ENCODE measurements around the gene GALNT14. TPM values are rescaled to one million over a fixed set of nuclear protein-coding genes. Genes with fewer than 3 reads are reported as not detected.

The GALNT14 gene
- total and polyA plus RNA-seq, 10 of the 15 experiments (the other 5 are each of a cell fraction or from before 2014, with no cell fraction given), result 3.7 to 17.8 (median 6.0) TPM

DNA sequence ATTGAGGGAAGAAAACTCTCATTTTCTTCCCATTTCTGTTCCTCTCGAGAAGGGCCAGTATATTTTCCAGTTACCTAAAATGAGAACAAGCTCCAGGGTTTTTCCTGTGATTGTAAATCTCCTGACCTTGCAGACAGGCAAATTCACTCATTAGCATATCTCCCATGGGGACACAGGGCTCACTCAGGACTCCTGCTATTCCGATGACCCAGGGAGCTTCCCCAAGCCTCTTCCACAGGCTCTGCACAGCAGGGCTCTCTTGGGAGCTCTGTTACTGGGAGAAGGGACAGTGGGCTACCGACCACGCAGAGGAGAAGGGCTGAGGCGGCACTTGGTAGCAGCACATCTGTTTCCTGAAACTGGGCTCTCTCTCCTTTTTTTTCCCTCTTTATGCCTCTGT is 195.8 kb downstream of the GALNT14 start:
- H3K27ac ChIP-seq (ENCODE audit: control insufficient read depth, insufficient read depth), result no peak overlapping the region
- no peak for TF ChIP-seq MYB (IDR thresholded peaks at IDR 0.05; ENCODE audit: borderline replicate concordance, low read depth, low read length)
- POLR2A ChIA-PET, result no interaction called here
- SMC1A ChIA-PET (ENCODE audit: uncharacterized antibody, unreplicated experiment), result no interaction called here
- in situ Hi-C loops (cut with MboI), result no loop called here
- H3K4me3 ChIP-seq, result no peak overlapping the region
- H3K9me3 ChIP-seq (replicated peaks; ENCODE audit: control insufficient read depth, insufficient read depth, low read length), result no peaks in the 10 kb centered on the region
- no peaks in the 10 kb centered on the region for H4K20me1 ChIP-seq (ENCODE audit: control insufficient read depth, insufficient read depth)
- no TSS peak for BruUV-seq (replicated peaks)
- FAIRE-seq (no peak), ATAC-seq (no peak), DNase-seq (ENCODE audit: low read depth, low spot score) (no peak)
- no peaks in the 10 kb centered on the region; the same call in 1 of the 2 replicates for H3K4me1 ChIP-seq (ENCODE audit: control insufficient read depth, insufficient read depth, low read length)
- intact Hi-C loops (cut with micrococcal nuclease; ENCODE audit: unreplicated experiment), result no loop called here
- CTCF ChIA-PET, result no interaction called here
- WGBS (ENCODE audit: insufficient coverage, insufficient replicate concordance, low lambda C conversion rate, missing lambda C conversion rate), result 16% methylated on average over 5 of the region's 5 CpGs
- H3K36me3 ChIP-seq (ENCODE audit: control insufficient read depth in 2 of 2, insufficient read depth in 2 of 2, low read length in 1 of 2), result no peaks in the 10 kb centered on the region
- RAD21 ChIA-PET (ENCODE audit: unreplicated experiment), result no interaction called here
- no peaks in the 10 kb centered on the region for H3K27me3 ChIP-seq (replicated peaks in 1 of 2; ENCODE audit: control insufficient read depth in 2 of 2, insufficient read depth in 2 of 2, low read length in 1 of 2)
- no peak overlapping the region for H2AFZ ChIP-seq (ENCODE audit: control insufficient read depth, low read depth, low read length)
- no peak overlapping the region for H3K4me2 ChIP-seq (ENCODE audit: control insufficient read depth, insufficient read depth)
- no peak overlapping the region for H3K9ac ChIP-seq (ENCODE audit: control insufficient read depth, insufficient read depth, low read length)
- no peaks in the 10 kb centered on the region for H3K79me2 ChIP-seq (ENCODE audit: control insufficient read depth, insufficient read depth, low read length)

DNA sequence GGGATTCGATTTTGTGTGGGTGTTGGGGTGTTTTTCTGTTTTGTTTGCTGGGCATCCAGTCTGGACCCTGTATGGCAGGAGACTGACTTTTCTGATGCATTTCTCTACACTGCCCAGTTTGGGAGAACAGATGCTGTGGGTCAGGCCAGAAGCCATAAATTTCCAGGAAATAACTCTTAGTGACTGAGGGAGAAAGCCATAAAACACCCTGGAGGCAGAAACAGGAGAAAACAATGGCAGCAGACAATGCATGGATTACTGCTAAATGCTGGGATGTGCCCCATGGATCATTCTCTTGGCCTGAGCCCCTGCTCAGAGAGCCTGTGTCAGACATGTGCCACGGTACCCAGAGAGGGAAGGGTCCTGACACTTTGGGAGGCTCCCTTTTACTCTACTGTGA is 197.4 kb downstream of the GALNT14 start:
- Histone ChIP-seq H3K4me1 (ENCODE audit: control insufficient read depth, insufficient read depth, low read length) (no peaks in the 10 kb centered on the region; the same call in 1 of the 2 replicates), H3K27ac (ENCODE audit: control insufficient read depth, insufficient read depth) (no peak overlapping the region), H2AFZ (ENCODE audit: control insufficient read depth, low read depth, low read length) (no peak overlapping the region), H3K36me3 (ENCODE audit: control insufficient read depth in 2 of 2, insufficient read depth in 2 of 2, low read length in 1 of 2) (no peaks in the 10 kb centered on the region), H4K20me1 (ENCODE audit: control insufficient read depth, insufficient read depth) (no peaks in the 10 kb centered on the region), H3K9me3 (replicated peaks; ENCODE audit: control insufficient read depth, insufficient read depth, low read length) (no peaks in the 10 kb centered on the region), H3K4me2 (ENCODE audit: control insufficient read depth, insufficient read depth) (no peak overlapping the region), H3K4me3 (no peak overlapping the region), H3K9ac (ENCODE audit: control insufficient read depth, insufficient read depth, low read length) (no peak overlapping the region), H3K27me3 (replicated peaks in 1 of 2; ENCODE audit: control insufficient read depth in 2 of 2, insufficient read depth in 2 of 2, low read length in 1 of 2) (no peaks in the 10 kb centered on the region), H3K79me2 (ENCODE audit: control insufficient read depth, insufficient read depth, low read length) (no peaks in the 10 kb centered on the region)
- intact Hi-C loops (cut with micrococcal nuclease; ENCODE audit: unreplicated experiment) (no loop called here), in situ Hi-C loops (cut with MboI) (no loop called here)
- DNase-seq (ENCODE audit: low read depth, low spot score) (no peak), ATAC-seq (no peak), FAIRE-seq (no peak)
- CTCF ChIA-PET, result no interaction called here
- WGBS (ENCODE audit: insufficient coverage, insufficient replicate concordance, low lambda C conversion rate, missing lambda C conversion rate), result 8% methylated on average over 2 of the region's 2 CpGs
- BruUV-seq (replicated peaks), result no TSS peak
- POLR2A ChIA-PET, result no interaction called here
- RAD21 ChIA-PET (ENCODE audit: unreplicated experiment), result no interaction called here
- no peak for TF ChIP-seq MEF2A (IDR thresholded peaks at IDR 0.05; ENCODE audit: insufficient read depth, low read depth, low read length)
- TF ChIP-seq, protein P1, sequence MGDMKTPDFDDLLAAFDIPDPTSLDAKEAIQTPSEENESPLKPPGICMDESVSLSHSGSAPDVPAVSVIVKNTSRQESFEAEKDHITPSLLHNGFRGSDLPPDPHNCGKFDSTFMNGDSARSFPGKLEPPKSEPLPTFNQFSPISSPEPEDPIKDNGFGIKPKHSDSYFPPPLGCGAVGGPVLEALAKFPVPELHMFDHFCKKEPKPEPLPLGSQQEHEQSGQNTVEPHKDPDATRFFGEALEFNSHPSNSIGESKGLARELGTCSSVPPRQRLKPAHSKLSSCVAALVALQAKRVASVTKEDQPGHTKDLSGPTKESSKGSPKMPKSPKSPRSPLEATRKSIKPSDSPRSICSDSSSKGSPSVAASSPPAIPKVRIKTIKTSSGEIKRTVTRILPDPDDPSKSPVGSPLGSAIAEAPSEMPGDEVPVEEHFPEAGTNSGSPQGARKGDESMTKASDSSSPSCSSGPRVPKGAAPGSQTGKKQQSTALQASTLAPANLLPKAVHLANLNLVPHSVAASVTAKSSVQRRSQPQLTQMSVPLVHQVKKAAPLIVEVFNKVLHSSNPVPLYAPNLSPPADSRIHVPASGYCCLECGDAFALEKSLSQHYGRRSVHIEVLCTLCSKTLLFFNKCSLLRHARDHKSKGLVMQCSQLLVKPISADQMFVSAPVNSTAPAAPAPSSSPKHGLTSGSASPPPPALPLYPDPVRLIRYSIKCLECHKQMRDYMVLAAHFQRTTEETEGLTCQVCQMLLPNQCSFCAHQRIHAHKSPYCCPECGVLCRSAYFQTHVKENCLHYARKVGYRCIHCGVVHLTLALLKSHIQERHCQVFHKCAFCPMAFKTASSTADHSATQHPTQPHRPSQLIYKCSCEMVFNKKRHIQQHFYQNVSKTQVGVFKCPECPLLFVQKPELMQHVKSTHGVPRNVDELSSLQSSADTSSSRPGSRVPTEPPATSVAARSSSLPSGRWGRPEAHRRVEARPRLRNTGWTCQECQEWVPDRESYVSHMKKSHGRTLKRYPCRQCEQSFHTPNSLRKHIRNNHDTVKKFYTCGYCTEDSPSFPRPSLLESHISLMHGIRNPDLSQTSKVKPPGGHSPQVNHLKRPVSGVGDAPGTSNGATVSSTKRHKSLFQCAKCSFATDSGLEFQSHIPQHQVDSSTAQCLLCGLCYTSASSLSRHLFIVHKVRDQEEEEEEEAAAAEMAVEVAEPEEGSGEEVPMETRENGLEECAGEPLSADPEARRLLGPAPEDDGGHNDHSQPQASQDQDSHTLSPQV (IDR thresholded peaks at IDR 0.05), result no peak
- TF ChIP-seq, protein P2, sequence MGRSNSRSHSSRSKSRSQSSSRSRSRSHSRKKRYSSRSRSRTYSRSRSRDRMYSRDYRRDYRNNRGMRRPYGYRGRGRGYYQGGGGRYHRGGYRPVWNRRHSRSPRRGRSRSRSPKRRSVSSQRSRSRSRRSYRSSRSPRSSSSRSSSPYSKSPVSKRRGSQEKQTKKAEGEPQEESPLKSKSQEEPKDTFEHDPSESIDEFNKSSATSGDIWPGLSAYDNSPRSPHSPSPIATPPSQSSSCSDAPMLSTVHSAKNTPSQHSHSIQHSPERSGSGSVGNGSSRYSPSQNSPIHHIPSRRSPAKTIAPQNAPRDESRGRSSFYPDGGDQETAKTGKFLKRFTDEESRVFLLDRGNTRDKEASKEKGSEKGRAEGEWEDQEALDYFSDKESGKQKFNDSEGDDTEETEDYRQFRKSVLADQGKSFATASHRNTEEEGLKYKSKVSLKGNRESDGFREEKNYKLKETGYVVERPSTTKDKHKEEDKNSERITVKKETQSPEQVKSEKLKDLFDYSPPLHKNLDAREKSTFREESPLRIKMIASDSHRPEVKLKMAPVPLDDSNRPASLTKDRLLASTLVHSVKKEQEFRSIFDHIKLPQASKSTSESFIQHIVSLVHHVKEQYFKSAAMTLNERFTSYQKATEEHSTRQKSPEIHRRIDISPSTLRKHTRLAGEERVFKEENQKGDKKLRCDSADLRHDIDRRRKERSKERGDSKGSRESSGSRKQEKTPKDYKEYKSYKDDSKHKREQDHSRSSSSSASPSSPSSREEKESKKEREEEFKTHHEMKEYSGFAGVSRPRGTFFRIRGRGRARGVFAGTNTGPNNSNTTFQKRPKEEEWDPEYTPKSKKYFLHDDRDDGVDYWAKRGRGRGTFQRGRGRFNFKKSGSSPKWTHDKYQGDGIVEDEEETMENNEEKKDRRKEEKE (IDR thresholded peaks at IDR 0.05), result no peak
- no peak for TF ChIP-seq KLF5 (IDR thresholded peaks at IDR 0.05; ENCODE audit: partially characterized antibody)
- TF ChIP-seq CHD1 (IDR thresholded peaks at IDR 0.05; ENCODE audit: low read depth, low read length), result no peak
- SMC1A ChIA-PET (ENCODE audit: uncharacterized antibody, unreplicated experiment), result no interaction called here
